ENCODE measurements around the gene PSMD2.

GRCh38 chr3:184335291-184335660 is 36.2 kb downstream of the PSMD2 start:
- TF ChIP-seq CTCF (IDR thresholded peaks at IDR 0.05) (no peak), ZFX (IDR thresholded peaks at IDR 0.05; ENCODE audit: borderline replicate concordance) (no peak)

All from 22Rv1 (cell line).